CD4-positive, alpha-beta memory T cell (primary cell): ENCODE measurements around the gene PACSIN2. TPM values are rescaled to one million over a fixed set of nuclear protein-coding genes. Genes with fewer than 3 reads are reported as not detected.

Experiments used
- CTCF ChIA-PET: fragments of 350-600 bp; sonication (Branson Sonifier 250); formaldehyde crosslinking; loops from one replicate; lab custom pipeline; 2021; ENCODE audit warnings: inconsistent platforms; ENCODE audit not compliant: partially characterized antibody; lab: Charles Lee
- POLR2A ChIA-PET: fragments of 350-600 bp; sonication (Branson Sonifier 250); formaldehyde crosslinking; loops from one replicate; lab custom pipeline; 2021; ENCODE audit not compliant: partially characterized antibody; lab: Charles Lee
- DNase-seq, 5 donors: peaks; one replicate each; pipeline versions ENCODE4 v3.0.0 to v3.0.0-alpha.2; 2020 to 2022; ENCODE audit warnings: mixed read lengths in 1 of 5
- H3K27ac ChIP-seq: one replicate; pipeline ENCODE4 v1.7.0; 2013; ENCODE audit warnings: low read depth, low read length
- H3K27me3 ChIP-seq: 2 replicates; pipeline ENCODE4 v1.7.0; 2013; ENCODE audit warnings: mild to moderate bottlenecking, low read length, moderate library complexity; ENCODE audit not compliant: insufficient read depth
- H3K36me3 ChIP-seq: 2 replicates; pipeline ENCODE4 v1.7.0; 2013; ENCODE audit warnings: mild to moderate bottlenecking, low read length, moderate library complexity; ENCODE audit not compliant: insufficient read depth
- H3K4me1 ChIP-seq: 2 replicates; pipeline ENCODE4 v1.7.0; 2013; ENCODE audit warnings: mild to moderate bottlenecking, low read length, moderate library complexity; ENCODE audit not compliant: insufficient read depth
- H3K4me3 ChIP-seq, 2 donors: one replicate each; pipeline ENCODE4 v1.7.0; 2013; ENCODE audit warnings: low read length in 2 of 2, mild to moderate bottlenecking in 1 of 2
- H3K9me3 ChIP-seq, 2 donors: one replicate each; pipeline ENCODE4 v1.7.0; 2013; ENCODE audit warnings: low read length in 2 of 2, control low read depth in 1 of 2; ENCODE audit not compliant: control insufficient read depth in 1 of 2
- H3K27ac Mint-ChIP-seq, 7 donors: one replicate each; pipeline ENCODE4 v1.8.0; 2020 to 2021; ENCODE audit warnings: mixed read lengths in 7 of 7, mild to moderate bottlenecking in 6 of 7, inconsistent platforms in 3 of 7, moderate library complexity in 3 of 7
- H3K27me3 Mint-ChIP-seq, 2 donors: one replicate each; pipeline ENCODE4 v1.8.0; 2020 to 2021; ENCODE audit warnings: mixed read lengths in 2 of 2
- H3K36me3 Mint-ChIP-seq, 2 donors: one replicate each; pipeline ENCODE4 v1.8.0; 2020 to 2021; ENCODE audit warnings: mixed read lengths in 2 of 2, inconsistent platforms in 1 of 2, mild to moderate bottlenecking in 1 of 2
- H3K4me1 Mint-ChIP-seq, 4 donors: one replicate each; pipeline ENCODE4 v1.8.0; 2020 to 2021; ENCODE audit warnings: mixed read lengths in 4 of 4, mild to moderate bottlenecking in 1 of 4
- H3K4me3 Mint-ChIP-seq, 8 donors: one replicate each; pipeline ENCODE4 v1.8.0; 2020 to 2021; ENCODE audit warnings: mixed read lengths in 8 of 8, mild to moderate bottlenecking in 7 of 8, moderate library complexity in 6 of 8, inconsistent platforms in 3 of 8
- H3K9me3 Mint-ChIP-seq, 8 donors: one replicate each; pipeline ENCODE4 v1.8.0; 2020 to 2021; ENCODE audit warnings: mixed read lengths in 8 of 8, mild to moderate bottlenecking in 5 of 8, inconsistent platforms in 3 of 8, moderate library complexity in 1 of 8
- intact Hi-C: fragments of 100-400 bp; cut with micrococcal nuclease; formaldehyde crosslinking; loops from one replicate; pipeline ENCODE4 v1.15.1; 2023
- polyA plus RNA-seq, 2 donors: library from polyadenylated mRNA; unstranded; fragments of 300-500 nt; fragmentation: Illumina TruSeq; gene quantifications; one replicate each; pipeline ENCODE4 v1.2.3, GENCODE V29; 2021
- total RNA-seq, 2 experiments: library from RNA; stranded (reverse); gene quantifications; one replicate each; pipeline ENCODE4 v1.2.3, GENCODE V29; 2021

The PACSIN2 gene
- total and polyA plus RNA-seq, 4 experiments from 2014 or later: 24.6 to 55.0 (median 45.2) TPM

- H3K4me3 ChIP-seq: no peak overlapping the region
- no peak for DNase-seq
- no peaks in the 10 kb centered on the region for H3K4me1 ChIP-seq
- no peaks in the 10 kb centered on the region for H3K27me3 ChIP-seq
- POLR2A ChIA-PET: no interaction called here
- no peak overlapping the region for H3K4me3 Mint-ChIP-seq
- no peaks in the 10 kb centered on the region for H3K9me3 Mint-ChIP-seq
- H3K27ac ChIP-seq: no peak overlapping the region
- peaks cover 3 to 5% of the 10 kb centered on the region in 2 donors for H3K36me3 Mint-ChIP-seq
- H3K27ac Mint-ChIP-seq: peak overlapping the region in 1 of 7 donors; percentile 43
- no peaks in the 10 kb centered on the region for H3K9me3 ChIP-seq
- CTCF ChIA-PET: interaction anchor here (0.5 kb wide), 1 partner anchor 270 kb away, joined by 3 read pairs; no protein-coding TSS in a partner anchor
- intact Hi-C loops: no loop called here
- peaks cover 0 to 4% (median 0%) of the 10 kb centered on the region in 4 donors for H3K4me1 Mint-ChIP-seq
- H3K27me3 Mint-ChIP-seq: no peaks in the 10 kb centered on the region
- H3K36me3 ChIP-seq: no peaks in the 10 kb centered on the region
These were observed 29.4 kb upstream of the PACSIN2 start for GRCh38 chr22:43044290-43044712.

- Histone ChIP-seq H3K4me1 (no peaks in the 10 kb centered on the region), H3K4me3 (no peak overlapping the region), H3K9me3 (no peaks in the 10 kb centered on the region), H3K27ac (no peak overlapping the region), H3K27me3 (no peaks in the 10 kb centered on the region), H3K36me3 (no peaks in the 10 kb centered on the region)
- H3K4me1 Mint-ChIP-seq: peaks cover 0 to 4% (median 0%) of the 10 kb centered on the region in 4 donors
- ChIA-PET CTCF (no interaction called here), POLR2A (no interaction called here)
- no peaks in the 10 kb centered on the region for H3K9me3 Mint-ChIP-seq
- peak overlapping the region in 2 of 7 donors; percentile 5 to 36 for H3K27ac Mint-ChIP-seq
- no peak for DNase-seq
- intact Hi-C loops: no loop called here
- no peaks in the 10 kb centered on the region for H3K27me3 Mint-ChIP-seq
- H3K36me3 Mint-ChIP-seq: peaks cover 3 to 5% of the 10 kb centered on the region in 2 donors
- no peak overlapping the region for H3K4me3 Mint-ChIP-seq
These were observed 27.3 kb upstream of the PACSIN2 start for GRCh38 chr22:43042101-43042780.

- Histone ChIP-seq H3K36me3 (no peaks in the 10 kb centered on the region), H3K4me3 (no peak overlapping the region), H3K9me3 (no peaks in the 10 kb centered on the region), H3K27ac (no peak overlapping the region), H3K27me3 (no peaks in the 10 kb centered on the region), H3K4me1 (no peaks in the 10 kb centered on the region)
- Mint-ChIP-seq H3K27me3 (no peaks in the 10 kb centered on the region), H3K4me1 (peaks cover 0 to 4% (median 0%) of the 10 kb centered on the region in 4 donors), H3K9me3 (no peaks in the 10 kb centered on the region), H3K4me3 (no peak overlapping the region), H3K27ac (peak overlapping the region in 2 of 7 donors; percentile 15 to 43), H3K36me3 (no peaks in the 10 kb centered on the region)
- ChIA-PET CTCF (no interaction called here), POLR2A (no interaction called here)
- intact Hi-C loops: no loop called here
- DNase-seq: no peak
These were observed 24.9 kb upstream of the PACSIN2 start for GRCh38 chr22:43039800-43040199.

- DNase-seq: no peak
- Histone ChIP-seq H3K36me3 (no peaks in the 10 kb centered on the region), H3K9me3 (no peaks in the 10 kb centered on the region), H3K4me3 (no peak overlapping the region), H3K27me3 (no peaks in the 10 kb centered on the region), H3K27ac (no peak overlapping the region), H3K4me1 (no peaks in the 10 kb centered on the region)
- peak overlapping the region in 1 of 8 donors; percentile 59 for H3K4me3 Mint-ChIP-seq
- peak overlapping the region in 1 of 7 donors; percentile 79 for H3K27ac Mint-ChIP-seq
- no peaks in the 10 kb centered on the region for H3K36me3 Mint-ChIP-seq
- POLR2A ChIA-PET: no interaction called here
- CTCF ChIA-PET: no interaction called here
- H3K27me3 Mint-ChIP-seq: no peaks in the 10 kb centered on the region
- intact Hi-C loops: no loop called here
- H3K4me1 Mint-ChIP-seq: peaks cover 0 to 6% (median 5%) of the 10 kb centered on the region in 4 donors
- no peaks in the 10 kb centered on the region for H3K9me3 Mint-ChIP-seq
These were observed 23.4 kb upstream of the PACSIN2 start for GRCh38 chr22:43038325-43038724.

GRCh38 chr22:43036282-43036829 lies 21.4 kb upstream of the PACSIN2 start:
- no peak overlapping the region for H3K27ac Mint-ChIP-seq
- intact Hi-C loops: no loop called here
- no peaks in the 10 kb centered on the region for H3K27me3 Mint-ChIP-seq
- Histone ChIP-seq H3K27ac (no peak overlapping the region), H3K9me3 (no peaks in the 10 kb centered on the region), H3K4me3 (no peak overlapping the region), H3K36me3 (no peaks in the 10 kb centered on the region), H3K27me3 (no peaks in the 10 kb centered on the region), H3K4me1 (no peaks in the 10 kb centered on the region)
- ChIA-PET CTCF (interaction anchor here (2.3 kb wide), 1 partner anchor 168 kb away, joined by 7 read pairs; no protein-coding TSS in a partner anchor), POLR2A (no interaction called here)
- no peak for DNase-seq
- no peak overlapping the region for H3K4me3 Mint-ChIP-seq
- H3K4me1 Mint-ChIP-seq: peaks cover 0 to 6% (median 5%) of the 10 kb centered on the region in 4 donors
- H3K36me3 Mint-ChIP-seq: no peaks in the 10 kb centered on the region
- no peaks in the 10 kb centered on the region for H3K9me3 Mint-ChIP-seq

GRCh38 chr22:43035250-43035649 lies 20.3 kb upstream of the PACSIN2 start:
- H3K36me3 ChIP-seq: no peaks in the 10 kb centered on the region
- POLR2A ChIA-PET: no interaction called here
- Mint-ChIP-seq H3K36me3 (no peaks in the 10 kb centered on the region), H3K4me3 (no peak overlapping the region), H3K27ac (no peak overlapping the region), H3K27me3 (no peaks in the 10 kb centered on the region), H3K4me1 (peaks cover 0 to 6% (median 5%) of the 10 kb centered on the region in 4 donors), H3K9me3 (no peaks in the 10 kb centered on the region)
- H3K4me1 ChIP-seq: no peaks in the 10 kb centered on the region
- H3K9me3 ChIP-seq: no peaks in the 10 kb centered on the region
- DNase-seq: no peak
- no peak overlapping the region for H3K27ac ChIP-seq
- H3K27me3 ChIP-seq: no peaks in the 10 kb centered on the region
- H3K4me3 ChIP-seq: no peak overlapping the region
- CTCF ChIA-PET: interaction anchor here (2.3 kb wide), 1 partner anchor 167 kb away, joined by 7 read pairs; no protein-coding TSS in a partner anchor
- intact Hi-C loops: no loop called here

GRCh38 chr22:43031617-43032016 lies 16.7 kb upstream of the PACSIN2 start:
- Histone ChIP-seq H3K36me3 (no peaks in the 10 kb centered on the region), H3K27me3 (no peaks in the 10 kb centered on the region), H3K4me3 (no peak overlapping the region), H3K27ac (no peak overlapping the region), H3K9me3 (no peaks in the 10 kb centered on the region), H3K4me1 (no peaks in the 10 kb centered on the region)
- Mint-ChIP-seq H3K4me1 (peaks cover 2 to 7% (median 5%) of the 10 kb centered on the region in 4 donors), H3K27me3 (no peaks in the 10 kb centered on the region), H3K36me3 (no peaks in the 10 kb centered on the region), H3K27ac (no peak overlapping the region), H3K9me3 (no peaks in the 10 kb centered on the region), H3K4me3 (no peak overlapping the region)
- intact Hi-C loops: loop anchor here (5.0 kb wide), 1 partner anchor 164 kb away; no protein-coding TSS in a partner anchor
- ChIA-PET CTCF (no interaction called here), POLR2A (no interaction called here)
- no peak for DNase-seq
